ENCODE measurements around the gene TBCK. TPM values are rescaled to one million over a fixed set of nuclear protein-coding genes. Genes with fewer than 3 reads are reported as not detected.

Gene TBCK
- total and polyA plus RNA-seq, 9 of the 15 experiments (the other 6 are each of a cell fraction or from before 2014, with no cell fraction given) = 5.3 to 26.6 (median 16.2) TPM

- TF ChIP-seq FOXK2 (conservative IDR thresholded peaks at IDR 0.05 in 1 of 2, IDR thresholded peaks at IDR 0.05 in 1 of 2; ENCODE audit: low read depth in 2 of 2) = no peak
- TF ChIP-seq ZSCAN29 (IDR thresholded peaks at IDR 0.05) = no peak
- TF ChIP-seq ZNF316 (IDR thresholded peaks at IDR 0.05) = no peak
- TF ChIP-seq DACH1 (IDR thresholded peaks at IDR 0.05; ENCODE audit: partially characterized antibody) = no peak
Observed at GRCh38 chr4:106312997-106313522, 2.9 kb downstream of the TBCK start (continued).

DNA sequence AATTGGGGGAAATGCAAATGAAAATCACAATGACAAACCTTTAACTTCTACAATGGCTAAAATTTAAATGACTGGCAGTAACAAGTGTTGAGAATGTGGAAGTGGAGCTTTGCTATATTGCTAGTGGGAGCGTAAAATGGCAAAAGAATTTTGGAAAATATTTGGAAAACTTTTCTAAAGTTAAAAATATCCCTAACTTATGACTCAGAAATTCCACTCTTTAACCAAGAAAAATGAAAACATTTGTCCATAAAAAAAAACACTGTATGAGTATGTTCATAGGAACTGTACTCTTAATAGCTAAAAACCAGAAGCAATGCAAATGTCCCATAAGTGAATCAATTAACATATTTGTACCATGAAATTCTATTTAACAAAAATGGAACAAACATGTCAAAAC lies 3.6 kb downstream of the TBCK start:
- in situ Hi-C loops (cut with MboI) (loop anchor here (25.0 kb wide), 1 partner anchor 1400 kb away; the partner anchor contains the start of gene PAPSS1), intact Hi-C loops (cut with micrococcal nuclease) (no loop called here)
- H3K4me3 ChIP-seq = no peak overlapping the region
- ATAC-seq = no peak
- no peaks in the 10 kb centered on the region for H4K20me1 ChIP-seq (replicated peaks; ENCODE audit: control insufficient read depth, insufficient read depth, low read length)
- H3K36me3 ChIP-seq (ENCODE audit: control insufficient read depth, insufficient read depth, low read length) = peaks cover 10% of the 10 kb centered on the region
- H3K27ac ChIP-seq (ENCODE audit: extremely low read depth, low read depth, low read length) = no peak overlapping the region
- BruUV-seq (replicated peaks) = no TSS peak
- ChIA-PET CTCF (ENCODE audit: low intra/inter-chr PET ratio) (no interaction called here), POLR2A (no interaction called here)
- no peak overlapping the region for H2AFZ ChIP-seq (ENCODE audit: low read depth, low read length)
- no peaks in the 10 kb centered on the region for H3K9me1 ChIP-seq (ENCODE audit: control insufficient read depth, insufficient read depth, low read length)
- no peaks in the 10 kb centered on the region for H3K9me3 ChIP-seq (replicated peaks; ENCODE audit: control insufficient read depth, insufficient read depth, low read depth, low read length)
- DNase-seq (ENCODE audit: extremely low read depth in 1 of 4, low spot score in 3 of 4) = no peak
- WGBS (ENCODE audit: insufficient coverage, low coverage, missing lambda C conversion rate) = 94% methylated on average over 1 of the region's 1 CpG
- no peaks in the 10 kb centered on the region for H3K27me3 ChIP-seq (ENCODE audit: control insufficient read depth in 2 of 2, insufficient read depth in 2 of 2, low read length in 2 of 2)
- peaks cover 74% of the 10 kb centered on the region for H3K79me2 ChIP-seq (ENCODE audit: control insufficient read depth, insufficient read depth, low read length)
- H3K4me2 ChIP-seq (ENCODE audit: insufficient read depth, low read length) = no peak overlapping the region
- no peak overlapping the region for H3K9ac ChIP-seq (ENCODE audit: insufficient read depth in 1 of 2, low read depth in 2 of 2, low read length in 2 of 2)
- TF ChIP-seq, protein P1, sequence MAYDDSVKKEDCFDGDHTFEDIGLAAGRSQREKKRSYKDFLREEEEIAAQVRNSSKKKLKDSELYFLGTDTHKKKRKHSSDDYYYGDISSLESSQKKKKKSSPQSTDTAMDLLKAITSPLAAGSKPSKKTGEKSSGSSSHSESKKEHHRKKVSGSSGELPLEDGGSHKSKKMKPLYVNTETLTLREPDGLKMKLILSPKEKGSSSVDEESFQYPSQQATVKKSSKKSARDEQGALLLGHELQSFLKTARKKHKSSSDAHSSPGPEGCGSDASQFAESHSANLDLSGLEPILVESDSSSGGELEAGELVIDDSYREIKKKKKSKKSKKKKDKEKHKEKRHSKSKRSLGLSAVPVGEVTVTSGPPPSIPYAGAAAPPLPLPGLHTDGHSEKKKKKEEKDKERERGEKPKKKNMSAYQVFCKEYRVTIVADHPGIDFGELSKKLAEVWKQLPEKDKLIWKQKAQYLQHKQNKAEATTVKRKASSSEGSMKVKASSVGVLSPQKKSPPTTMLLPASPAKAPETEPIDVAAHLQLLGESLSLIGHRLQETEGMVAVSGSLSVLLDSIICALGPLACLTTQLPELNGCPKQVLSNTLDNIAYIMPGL (CRISPR knock-in tag; IDR thresholded peaks at IDR 0.05) = no peak
- no peak for TF ChIP-seq KLF16 (IDR thresholded peaks at IDR 0.05)
- TF ChIP-seq CBX3 (IDR thresholded peaks at IDR 0.05; ENCODE audit: borderline replicate concordance in 1 of 2, low read length in 2 of 2) = no peak
- TF ChIP-seq, protein P2, sequence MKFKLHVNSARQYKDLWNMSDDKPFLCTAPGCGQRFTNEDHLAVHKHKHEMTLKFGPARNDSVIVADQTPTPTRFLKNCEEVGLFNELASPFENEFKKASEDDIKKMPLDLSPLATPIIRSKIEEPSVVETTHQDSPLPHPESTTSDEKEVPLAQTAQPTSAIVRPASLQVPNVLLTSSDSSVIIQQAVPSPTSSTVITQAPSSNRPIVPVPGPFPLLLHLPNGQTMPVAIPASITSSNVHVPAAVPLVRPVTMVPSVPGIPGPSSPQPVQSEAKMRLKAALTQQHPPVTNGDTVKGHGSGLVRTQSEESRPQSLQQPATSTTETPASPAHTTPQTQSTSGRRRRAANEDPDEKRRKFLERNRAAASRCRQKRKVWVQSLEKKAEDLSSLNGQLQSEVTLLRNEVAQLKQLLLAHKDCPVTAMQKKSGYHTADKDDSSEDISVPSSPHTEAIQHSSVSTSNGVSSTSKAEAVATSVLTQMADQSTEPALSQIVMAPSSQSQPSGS (CRISPR knock-in tag; IDR thresholded peaks at IDR 0.05) = no peak
- TF ChIP-seq ZNF830 (CRISPR knock-in tag; IDR thresholded peaks at IDR 0.05) = no peak
- TF ChIP-seq ZNF311 (CRISPR knock-in tag; IDR thresholded peaks at IDR 0.05) = no peak
- TF ChIP-seq, protein P3, sequence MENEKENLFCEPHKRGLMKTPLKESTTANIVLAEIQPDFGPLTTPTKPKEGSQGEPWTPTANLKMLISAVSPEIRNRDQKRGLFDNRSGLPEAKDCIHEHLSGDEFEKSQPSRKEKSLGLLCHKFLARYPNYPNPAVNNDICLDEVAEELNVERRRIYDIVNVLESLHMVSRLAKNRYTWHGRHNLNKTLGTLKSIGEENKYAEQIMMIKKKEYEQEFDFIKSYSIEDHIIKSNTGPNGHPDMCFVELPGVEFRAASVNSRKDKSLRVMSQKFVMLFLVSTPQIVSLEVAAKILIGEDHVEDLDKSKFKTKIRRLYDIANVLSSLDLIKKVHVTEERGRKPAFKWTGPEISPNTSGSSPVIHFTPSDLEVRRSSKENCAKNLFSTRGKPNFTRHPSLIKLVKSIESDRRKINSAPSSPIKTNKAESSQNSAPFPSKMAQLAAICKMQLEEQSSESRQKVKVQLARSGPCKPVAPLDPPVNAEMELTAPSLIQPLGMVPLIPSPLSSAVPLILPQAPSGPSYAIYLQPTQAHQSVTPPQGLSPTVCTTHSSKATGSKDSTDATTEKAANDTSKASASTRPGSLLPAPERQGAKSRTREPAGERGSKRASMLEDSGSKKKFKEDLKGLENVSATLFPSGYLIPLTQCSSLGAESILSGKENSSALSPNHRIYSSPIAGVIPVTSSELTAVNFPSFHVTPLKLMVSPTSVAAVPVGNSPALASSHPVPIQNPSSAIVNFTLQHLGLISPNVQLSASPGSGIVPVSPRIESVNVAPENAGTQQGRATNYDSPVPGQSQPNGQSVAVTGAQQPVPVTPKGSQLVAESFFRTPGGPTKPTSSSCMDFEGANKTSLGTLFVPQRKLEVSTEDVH (IDR thresholded peaks at IDR 0.05; ENCODE audit: low read depth, partially characterized antibody) = no peak
- TF ChIP-seq PCBP2 (IDR thresholded peaks at IDR 0.05; ENCODE audit: low read depth, low read length, poor library complexity, severe bottlenecking) = no peak
- TF ChIP-seq CREBBP (IDR thresholded peaks at IDR 0.05; ENCODE audit: low read depth, low read length) = no peak
- no peak for TF ChIP-seq ZBTB8A (IDR thresholded peaks at IDR 0.05; ENCODE audit: partially characterized antibody)
- no peak for TF ChIP-seq CBFB (CRISPR knock-in tag; IDR thresholded peaks at IDR 0.05)
- TF ChIP-seq ELF1 (tag; IDR thresholded peaks at IDR 0.05) = no peak
- TF ChIP-seq LCOR (CRISPR knock-in tag; IDR thresholded peaks at IDR 0.05) = no peak
- TF ChIP-seq MTA3 (IDR thresholded peaks at IDR 0.05; ENCODE audit: borderline replicate concordance) = no peak
- FAIRE-seq = no peak
- H3K4me1 ChIP-seq (replicated peaks in 1 of 2; ENCODE audit: control insufficient read depth in 2 of 2, insufficient read depth in 2 of 2, low read length in 2 of 2) = peaks cover 8 to 11% of the 10 kb centered on the region in 2 experiments; a peak in 4 of 5 replicates

Measured in K562 (cell line).